HepG2 (cell line): ENCODE measurements around the gene MORC4. TPM values are rescaled to one million over a fixed set of nuclear protein-coding genes. Genes with fewer than 3 reads are reported as not detected.

Source experiments
- ATAC-seq: fragments of 200-7000 bp; cut with Tn5 transposase; 3 replicates; pipeline ENCODE4 v1.9.1; 2020; ENCODE audit warnings: mild to moderate bottlenecking, moderate library complexity
- BruUV-seq: library from RNA; stranded (reverse); fragments of 400-500 nt; replicated peaks from 2 replicates; lab custom pipeline; 2021; lab: Mats Ljungman, UMichigan
- CTCF ChIA-PET: fragments of 300-600 bp; formaldehyde crosslinking; extraction: SDS; loops from one replicate; lab custom pipeline; 2021; ENCODE audit warnings: low total read pairs, inconsistent platforms, low intra/inter-chr PET ratio; lab: Yijun Ruan, JAX
- POLR2A ChIA-PET: fragments of 350-600 bp; sonication (Branson Sonifier 250); formaldehyde crosslinking; loops from one replicate; lab custom pipeline; 2020; ENCODE audit warnings: antibody characterized with exemption, inconsistent platforms; lab: Yijun Ruan, JAX
- DNase-seq: peaks from one replicate; pipeline ENCODE4 v3.0.0-alpha.2; 2015; ENCODE audit warnings: low spot score
- FAIRE-seq: peaks from 3 replicates; lab custom pipeline; 2011; peaks lifted over from hg19 to GRCh38; lab: Jason Lieb, UNC
- H2AFZ ChIP-seq: one replicate; pipeline ENCODE4 v1.6.1; 2011; ENCODE audit warnings: low read length, inconsistent platforms
- H3K27ac ChIP-seq: fragments of 300-600 bp; 3 replicates; pipeline ENCODE4 v1.8.0; 2011; ENCODE audit warnings: mixed run types, mild to moderate bottlenecking, mixed read lengths, low read length, inconsistent platforms; ENCODE audit not compliant: insufficient read depth; ENCODE audit errors: extremely low read length
- H3K27me3 ChIP-seq, 2 experiments: fragments of 200-600 bp in 1 of 2; 2 replicates in 1 of 2; 3 replicates in 1 of 2; pipeline versions ENCODE4 v1.6.0 to v1.8.0; 2011; ENCODE audit warnings: low read length in 2 of 2, mild to moderate bottlenecking in 2 of 2, moderate library complexity in 2 of 2, inconsistent platforms in 1 of 2; ENCODE audit not compliant: insufficient read depth in 2 of 2, control insufficient read depth in 1 of 2
- H3K36me3 ChIP-seq, 2 experiments: fragments of 200-600 bp in 1 of 2; replicated peaks in 1 of 2; 2 replicates in 1 of 2; 3 replicates in 1 of 2; pipeline versions ENCODE4 v1.5.1 to v1.8.0; 2011; ENCODE audit warnings: low read length in 2 of 2, inconsistent platforms in 1 of 2; ENCODE audit not compliant: insufficient read depth in 2 of 2, control insufficient read depth in 1 of 2
- H3K4me1 ChIP-seq: 2 replicates; pipeline ENCODE4 v1.5.1; 2012; ENCODE audit warnings: low read length, inconsistent platforms; ENCODE audit not compliant: insufficient read depth
- H3K4me2 ChIP-seq: 2 replicates; pipeline ENCODE4 v1.6.0; 2011; ENCODE audit warnings: low read depth, low read length, inconsistent platforms
- H3K4me3 ChIP-seq, 3 experiments: fragments of 200-600 bp in 1 of 3; sonication (generic), shearing (Covaris generic) in 1 of 3; replicated peaks in 1 of 3; 2 replicates each; pipeline ENCODE4 v1.5.1; 2011 to 2016; ENCODE audit warnings: low read length in 3 of 3, inconsistent platforms in 2 of 3, low read depth in 2 of 3, mild to moderate bottlenecking in 2 of 3, control low read depth in 1 of 3, mixed read lengths in 1 of 3; ENCODE audit not compliant: insufficient read depth in 1 of 3
- H3K79me2 ChIP-seq: one replicate; pipeline ENCODE4 v1.6.1; 2011; ENCODE audit warnings: low read length, inconsistent platforms; ENCODE audit not compliant: insufficient read depth
- H3K9ac ChIP-seq: 2 replicates; pipeline ENCODE4 v1.6.0; 2011; ENCODE audit warnings: mild to moderate bottlenecking, low read depth, low read length, inconsistent platforms; ENCODE audit not compliant: insufficient read depth
- H3K9me3 ChIP-seq: 2 replicates; pipeline ENCODE4 v1.5.1; 2012; ENCODE audit warnings: mild to moderate bottlenecking, low read length
- H4K20me1 ChIP-seq: 2 replicates; pipeline ENCODE4 v1.6.0; 2011; ENCODE audit warnings: inconsistent platforms, mild to moderate bottlenecking, low read length, moderate library complexity; ENCODE audit not compliant: insufficient read depth
- ELF4 ChIP-seq: sonication (generic); formaldehyde crosslinking; IDR thresholded peaks from 2 replicates; pipeline ENCODE4 v1.5.0; 2020; ENCODE audit warnings: missing genetic modification reagents, mild to moderate bottlenecking, moderate library complexity, borderline replicate concordance
- HNRNPLL ChIP-seq: fragments of 200-400 bp; formaldehyde crosslinking; IDR thresholded peaks from 2 replicates; pipeline ENCODE4 v1.6.1; 2017; ENCODE audit warnings: mild to moderate bottlenecking, low read depth, low read length; ENCODE audit not compliant: poor library complexity, severe bottlenecking
- KAT7 ChIP-seq: IDR thresholded peaks from 2 replicates; pipeline ENCODE4 v1.6.1; 2018; ENCODE audit warnings: borderline replicate concordance, missing compliant biosample characterization
- KDM3A ChIP-seq: IDR thresholded peaks from 2 replicates; pipeline ENCODE4 v1.6.1; 2018; ENCODE audit warnings: low read depth, missing compliant biosample characterization
- NR2C2 ChIP-seq: sonication (generic); formaldehyde crosslinking; IDR thresholded peaks from 2 replicates; pipeline ENCODE4 v1.4.0; 2020; ENCODE audit warnings: missing genetic modification reagents, mild to moderate bottlenecking, moderate library complexity, borderline replicate concordance
- REPIN1 ChIP-seq: sonication (generic); formaldehyde crosslinking; IDR thresholded peaks from 2 replicates; pipeline ENCODE4 v1.8.0; 2022; ENCODE audit warnings: missing genetic modification reagents, low read depth, mild to moderate bottlenecking, borderline replicate concordance
- SSRP1 ChIP-seq: IDR thresholded peaks from 2 replicates; pipeline ENCODE4 v1.6.1; 2016; ENCODE audit warnings: control low read depth
- ZNF124 ChIP-seq: sonication (generic); formaldehyde crosslinking; IDR thresholded peaks from 2 replicates; pipeline ENCODE4 v1.4.0; 2020; ENCODE audit warnings: missing genetic modification reagents
- ZNF564 ChIP-seq: sonication (generic); formaldehyde crosslinking; IDR thresholded peaks from 2 replicates; pipeline ENCODE4 v1.8.1; 2023; ENCODE audit warnings: mild to moderate bottlenecking, missing genetic modification reagents
- ZNF891 ChIP-seq: sonication (generic); formaldehyde crosslinking; IDR thresholded peaks from 2 replicates; pipeline ENCODE4 v1.5.0; 2020; ENCODE audit warnings: mild to moderate bottlenecking, missing genetic modification reagents
- ZSCAN31 ChIP-seq: sonication (generic); formaldehyde crosslinking; IDR thresholded peaks from 2 replicates; pipeline ENCODE4 v1.5.0; 2020; ENCODE audit warnings: low read depth, mild to moderate bottlenecking, missing genetic modification reagents
- WGBS: methylation state at CpG from one replicate; pipeline ENCODE4 v1.1.6; 2017; ENCODE audit warnings: low lambda C conversion rate; 5-methylcytosine and 5-hydroxymethylcytosine counted together
- in situ Hi-C: cut with HindIII; loops from 2 replicates; pipeline ENCODE4 v1.10.0; 2017; ENCODE audit warnings: low pct_unique_long_range_greater_than_20kb; ENCODE audit not compliant: extremely low pct_ligation_motif_present
- intact Hi-C: fragments of 100-400 bp; cut with micrococcal nuclease; formaldehyde crosslinking; loops from one replicate; pipeline ENCODE4 v1.10.0; 2022; ENCODE audit not compliant: unreplicated experiment
- polyA plus RNA-seq, 8 experiments: library from polyadenylated mRNA; depleted of rRNA in 3 of 8; stranded (reverse) in 7 of 8; unstranded in 1 of 8; fragments of >200 nt; fragmentation: Illumina TruSeq in 4 of 8; extraction: Trizol in 4 of 8; gene quantifications; 2 replicates each; pipeline versions ENCODE4 v1.2.1 to v1.2.3, GENCODE V29; 2011 to 2016; ENCODE audit warnings: low read depth in 4 of 8, missing spikeins in 1 of 8, mixed read lengths in 1 of 8; ENCODE audit not compliant: insufficient read depth in 1 of 8
- total RNA-seq, 5 experiments: library from RNA; depleted of rRNA; stranded (reverse); fragments of >200 nt; fragmentation: Illumina TruSeq; extraction: Trizol; gene quantifications; 2 replicates each; pipeline ENCODE4 v1.2.3, GENCODE V29; 2016; ENCODE audit warnings: low read depth in 1 of 5
- TF ChIP-seq, protein P1 (sequence below): IDR thresholded peaks from 2 replicates; pipeline ENCODE4 v1.6.1; 2016; ENCODE audit warnings: control low read depth
- TF ChIP-seq, protein P2 (sequence below): sonication (generic); formaldehyde crosslinking; IDR thresholded peaks from 2 replicates; pipeline ENCODE4 v1.4.0; 2020; ENCODE audit warnings: low read depth, missing genetic modification reagents

MORC4 gene
- total and polyA plus RNA-seq, 2 of the 13 experiments (the other 11 are each of a cell fraction or from before 2014, with no cell fraction given) = 7.3 to 17.6 TPM

- no peaks in the 10 kb centered on the region for H3K9me3 ChIP-seq
- WGBS = 54% methylated on average over 2 of the region's 2 CpGs
- ATAC-seq (no peak), DNase-seq (no peak), FAIRE-seq (no peak)
- H3K27me3 ChIP-seq = no peaks in the 10 kb centered on the region
- H4K20me1 ChIP-seq = no peaks in the 10 kb centered on the region
- no peak overlapping the region for H3K9ac ChIP-seq
- TF ChIP-seq ZSCAN31 (CRISPR knock-in tag) (no peak), ZNF891 (no peak), KAT7 (no peak), SSRP1 (CRISPR knock-in tag) (no peak)
- TF ChIP-seq, protein P1, sequence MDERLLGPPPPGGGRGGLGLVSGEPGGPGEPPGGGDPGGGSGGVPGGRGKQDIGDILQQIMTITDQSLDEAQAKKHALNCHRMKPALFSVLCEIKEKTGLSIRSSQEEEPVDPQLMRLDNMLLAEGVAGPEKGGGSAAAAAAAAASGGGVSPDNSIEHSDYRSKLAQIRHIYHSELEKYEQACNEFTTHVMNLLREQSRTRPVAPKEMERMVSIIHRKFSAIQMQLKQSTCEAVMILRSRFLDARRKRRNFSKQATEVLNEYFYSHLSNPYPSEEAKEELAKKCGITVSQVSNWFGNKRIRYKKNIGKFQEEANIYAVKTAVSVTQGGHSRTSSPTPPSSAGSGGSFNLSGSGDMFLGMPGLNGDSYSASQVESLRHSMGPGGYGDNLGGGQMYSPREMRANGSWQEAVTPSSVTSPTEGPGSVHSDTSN (CRISPR knock-in tag) = no peak
- H3K4me1 ChIP-seq = peaks cover 78% of the 10 kb centered on the region
- in situ Hi-C loops = no loop called here
- no peak overlapping the region for H3K27ac ChIP-seq
- ChIA-PET CTCF (interaction anchor here (1.9 to 2.4 kb wide), 2 partner anchors 55 to 60 kb away, joined by 9 to 15 read pairs; no protein-coding TSS in a partner anchor), POLR2A (interaction anchor here (1.7 to 5.1 kb wide), 3 partner anchors 33 to 61 kb away, joined by 7 to 76 read pairs (median 11); no protein-coding TSS in a partner anchor)
- BruUV-seq = no TSS peak
- intact Hi-C loops = no loop called here
- no peak overlapping the region for H3K4me2 ChIP-seq
- H2AFZ ChIP-seq = no peak overlapping the region
- H3K79me2 ChIP-seq = no peaks in the 10 kb centered on the region
- H3K4me3 ChIP-seq = no peak overlapping the region
- H3K36me3 ChIP-seq = no peaks in the 10 kb centered on the region
Observed at GRCh38 chrX:106899276-106899675, 100.7 kb downstream of the MORC4 start.

DNA sequence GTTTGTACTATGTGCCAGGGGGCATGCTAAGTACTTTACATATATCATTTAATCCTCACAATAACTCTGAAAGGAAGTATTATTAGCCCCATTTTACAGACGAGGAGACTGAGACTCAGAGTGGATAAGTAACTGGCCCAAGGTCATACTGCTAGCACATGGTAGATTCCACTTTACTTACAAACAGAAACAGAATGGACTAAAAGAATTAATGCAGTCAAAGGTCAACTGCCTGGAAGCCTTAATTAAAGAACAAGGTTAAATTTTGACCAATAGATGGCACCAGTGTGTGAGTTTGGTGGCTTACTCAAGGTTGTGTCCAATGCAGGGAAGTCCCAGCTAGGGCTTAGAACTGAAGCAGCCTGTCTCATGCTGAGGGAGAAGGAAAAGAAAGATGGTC, 101.5 kb downstream of the MORC4 start:
- intact Hi-C loops (loop anchor here (1.0 kb wide), 2 partner anchors 35 to 62 kb away; no protein-coding TSS in a partner anchor), in situ Hi-C loops (no loop called here)
- H4K20me1 ChIP-seq = no peaks in the 10 kb centered on the region
- H3K79me2 ChIP-seq = no peaks in the 10 kb centered on the region
- FAIRE-seq (peak; percentile 96), ATAC-seq (peak; percentile 63), DNase-seq (peak; percentile 80)
- H3K36me3 ChIP-seq = no peaks in the 10 kb centered on the region
- H3K4me1 ChIP-seq = peaks cover 70% of the 10 kb centered on the region
- no peak overlapping the region for H3K4me3 ChIP-seq
- no peak overlapping the region for H2AFZ ChIP-seq
- no peak overlapping the region for H3K9ac ChIP-seq
- no peaks in the 10 kb centered on the region for H3K9me3 ChIP-seq
- H3K4me2 ChIP-seq = peak overlapping the region; percentile 32; the same call in 1 of the 2 replicates
- H3K27me3 ChIP-seq = no peaks in the 10 kb centered on the region
- POLR2A ChIA-PET = interaction anchor here (0.8 to 1.7 kb wide), 2 partner anchors 35 to 61 kb away, joined by 4 to 7 read pairs; no protein-coding TSS in a partner anchor
- BruUV-seq = no TSS peak
- CTCF ChIA-PET = interaction anchor here (0.7 to 2.4 kb wide), 4 partner anchors 34 to 61 kb away, joined by 3 to 15 read pairs (median 6); no protein-coding TSS in a partner anchor
- H3K27ac ChIP-seq = no peak overlapping the region
- 8% methylated on average over 1 of the region's 1 CpG for WGBS
- TF ChIP-seq KDM3A = 0 out of 2 replicates have a peak, but pooled peaks have one; percentile 51
- no peak for TF ChIP-seq ELF4 (CRISPR knock-in tag)
- TF ChIP-seq ZNF564 (CRISPR knock-in tag) = no peak
- no peak for TF ChIP-seq NR2C2 (CRISPR knock-in tag)
- TF ChIP-seq HNRNPLL = no peak
- TF ChIP-seq, protein P2, sequence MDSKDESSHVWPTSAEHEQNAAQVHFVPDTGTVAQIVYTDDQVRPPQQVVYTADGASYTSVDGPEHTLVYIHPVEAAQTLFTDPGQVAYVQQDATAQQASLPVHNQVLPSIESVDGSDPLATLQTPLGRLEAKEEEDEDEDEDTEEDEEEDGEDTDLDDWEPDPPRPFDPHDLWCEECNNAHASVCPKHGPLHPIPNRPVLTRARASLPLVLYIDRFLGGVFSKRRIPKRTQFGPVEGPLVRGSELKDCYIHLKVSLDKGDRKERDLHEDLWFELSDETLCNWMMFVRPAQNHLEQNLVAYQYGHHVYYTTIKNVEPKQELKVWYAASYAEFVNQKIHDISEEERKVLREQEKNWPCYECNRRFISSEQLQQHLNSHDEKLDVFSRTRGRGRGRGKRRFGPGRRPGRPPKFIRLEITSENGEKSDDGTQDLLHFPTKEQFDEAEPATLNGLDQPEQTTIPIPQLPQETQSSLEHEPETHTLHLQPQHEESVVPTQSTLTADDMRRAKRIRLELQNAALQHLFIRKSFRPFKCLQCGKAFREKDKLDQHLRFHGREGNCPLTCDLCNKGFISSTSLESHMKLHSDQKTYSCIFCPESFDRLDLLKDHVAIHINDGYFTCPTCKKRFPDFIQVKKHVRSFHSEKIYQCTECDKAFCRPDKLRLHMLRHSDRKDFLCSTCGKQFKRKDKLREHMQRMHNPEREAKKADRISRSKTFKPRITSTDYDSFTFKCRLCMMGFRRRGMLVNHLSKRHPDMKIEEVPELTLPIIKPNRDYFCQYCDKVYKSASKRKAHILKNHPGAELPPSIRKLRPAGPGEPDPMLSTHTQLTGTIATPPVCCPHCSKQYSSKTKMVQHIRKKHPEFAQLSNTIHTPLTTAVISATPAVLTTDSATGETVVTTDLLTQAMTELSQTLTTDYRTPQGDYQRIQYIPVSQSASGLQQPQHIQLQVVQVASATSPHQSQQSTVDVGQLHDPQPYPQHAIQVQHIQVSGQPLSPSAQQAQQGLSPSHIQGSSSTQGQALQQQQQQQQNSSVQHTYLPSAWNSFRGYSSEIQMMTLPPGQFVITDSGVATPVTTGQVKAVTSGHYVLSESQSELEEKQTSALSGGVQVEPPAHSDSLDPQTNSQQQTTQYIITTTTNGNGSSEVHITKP (CRISPR knock-in tag) = peak; percentile 27; the same call in 1 of the 2 replicates
- no peak for TF ChIP-seq REPIN1
- TF ChIP-seq ZNF124 (CRISPR knock-in tag) = no peak
